HG03571 (cell line): ENCODE data around the gene ZEB1.

Experiments used
- ATAC-seq: cut with Tn5 transposase; IDR thresholded peaks from one replicate; pipeline ENCODE4 v1.9.1; 2021; ENCODE audit not compliant: unreplicated experiment

ZEB1 gene

DNA sequence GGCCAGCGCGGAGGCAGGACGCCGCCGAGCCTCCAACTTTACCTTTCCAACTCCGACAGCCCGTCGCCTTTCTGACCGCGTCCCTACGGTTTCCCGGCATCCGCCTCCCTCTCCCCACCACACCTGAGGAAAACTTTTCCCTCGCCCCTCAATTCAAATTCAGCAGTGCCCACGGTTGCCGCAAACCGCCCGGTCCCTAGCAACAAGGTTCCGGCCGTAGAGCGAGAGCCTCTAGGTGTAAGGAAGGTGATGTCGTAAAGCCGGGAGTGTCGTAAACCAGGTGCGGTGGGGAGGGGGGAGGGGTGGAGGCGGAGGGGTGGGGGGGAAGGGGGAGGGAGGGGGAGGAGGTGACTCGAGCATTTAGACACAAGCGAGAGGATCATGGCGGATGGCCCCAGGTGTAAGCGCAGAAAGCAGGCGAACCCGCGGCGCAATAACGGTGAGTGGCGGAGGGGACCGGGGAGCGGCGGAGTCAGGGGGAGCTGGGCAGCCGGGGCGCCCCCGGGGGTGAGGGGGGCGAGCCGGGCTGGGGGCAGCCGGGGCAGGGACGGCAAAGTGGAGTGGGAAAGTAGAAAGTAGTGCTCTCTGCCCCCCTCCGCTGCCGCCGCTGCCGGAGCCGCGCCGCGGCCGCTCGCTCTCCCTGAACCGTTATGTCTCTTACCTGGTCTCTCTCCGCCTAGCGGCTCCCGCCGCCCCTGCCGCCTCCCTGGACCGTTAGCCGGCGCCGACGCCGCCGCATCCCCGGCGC lies at the start of gene ZEB1:
ZEB1 (plus strand) TSS at position 363 of the 748 bp plus-strand sequence; CDS start at position 382, 19 bp downstream.
- peak; percentile 24 for ATAC-seq

DNA sequence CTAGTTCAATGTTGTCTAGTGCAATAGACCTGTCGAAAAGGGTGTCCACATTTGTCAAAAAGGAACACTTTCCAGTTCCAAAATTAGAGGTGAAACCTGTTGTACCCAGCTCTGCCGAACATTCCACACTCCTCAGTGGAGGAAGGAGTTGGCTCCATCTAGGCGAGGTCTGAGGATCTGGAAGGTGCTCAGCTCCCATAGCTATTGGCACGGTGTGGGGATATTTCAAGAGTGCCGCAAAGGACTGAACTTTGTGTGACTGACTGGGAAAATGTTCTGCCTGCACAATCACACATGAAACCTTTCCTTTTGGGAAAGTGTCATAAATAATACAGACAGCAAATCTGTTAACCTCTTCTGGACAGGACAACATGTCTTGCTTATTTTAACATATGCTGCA lies 48.1 kb upstream of the ZEB1 start:
- no peak for ATAC-seq

DNA sequence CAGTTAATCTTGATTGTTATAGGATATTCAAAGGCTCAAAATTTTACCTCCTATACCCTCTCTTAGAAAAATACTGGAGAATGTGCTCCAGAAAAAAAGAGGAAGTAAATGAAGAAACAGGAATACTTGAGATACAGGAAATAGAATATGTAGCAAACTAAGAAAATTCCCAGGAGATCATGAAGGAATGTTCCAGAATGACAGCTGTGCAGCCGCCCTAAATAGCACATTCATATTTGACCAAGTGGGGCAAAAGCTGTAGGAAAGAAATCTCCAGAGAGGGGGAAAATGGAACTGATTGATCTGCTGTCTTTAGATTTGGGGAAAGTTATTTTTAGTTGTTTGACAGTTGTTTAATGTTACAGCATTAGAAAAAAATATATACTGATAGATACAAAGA lies 46.2 kb upstream of the ZEB1 start:
- no peak for ATAC-seq

DNA sequence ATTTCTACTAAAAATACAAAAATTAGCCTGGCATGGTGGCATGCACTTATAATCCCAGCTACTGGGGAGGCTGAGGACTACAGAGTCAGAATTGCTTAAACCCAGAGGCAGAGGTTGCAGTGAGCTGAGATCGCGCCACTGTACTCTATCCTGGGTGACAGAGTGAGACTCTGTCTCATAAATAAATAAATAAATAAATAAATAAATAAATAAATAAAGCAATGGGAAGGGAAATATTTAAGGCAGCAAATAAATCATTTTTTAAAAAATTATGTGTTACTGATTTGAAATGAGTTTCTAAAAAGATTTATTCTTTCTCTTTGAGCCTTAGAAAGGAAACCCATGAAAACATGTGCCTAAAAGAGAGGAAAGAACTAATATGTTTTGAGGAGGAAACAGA lies 45.2 kb upstream of the ZEB1 start:
- no peak for ATAC-seq

DNA sequence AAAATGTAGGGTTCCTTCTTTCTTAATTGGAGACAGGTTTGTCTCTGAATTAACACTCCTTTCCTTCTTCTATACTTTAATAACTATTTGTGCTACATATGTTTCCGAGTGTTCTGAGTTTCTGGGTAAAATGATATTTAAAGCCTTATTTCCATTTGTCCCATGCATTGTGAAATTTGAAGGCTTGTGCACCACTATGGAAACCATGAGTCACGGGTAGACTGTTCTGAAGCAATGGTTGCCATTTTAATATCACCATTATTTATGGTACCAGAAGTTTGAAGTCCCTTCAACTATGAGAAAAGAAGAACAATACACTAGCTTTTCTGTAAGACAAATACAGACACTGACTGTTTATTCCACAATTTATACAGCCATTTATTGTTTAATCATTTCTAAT lies 44.7 kb upstream of the ZEB1 start:
- ATAC-seq, result no peak

DNA sequence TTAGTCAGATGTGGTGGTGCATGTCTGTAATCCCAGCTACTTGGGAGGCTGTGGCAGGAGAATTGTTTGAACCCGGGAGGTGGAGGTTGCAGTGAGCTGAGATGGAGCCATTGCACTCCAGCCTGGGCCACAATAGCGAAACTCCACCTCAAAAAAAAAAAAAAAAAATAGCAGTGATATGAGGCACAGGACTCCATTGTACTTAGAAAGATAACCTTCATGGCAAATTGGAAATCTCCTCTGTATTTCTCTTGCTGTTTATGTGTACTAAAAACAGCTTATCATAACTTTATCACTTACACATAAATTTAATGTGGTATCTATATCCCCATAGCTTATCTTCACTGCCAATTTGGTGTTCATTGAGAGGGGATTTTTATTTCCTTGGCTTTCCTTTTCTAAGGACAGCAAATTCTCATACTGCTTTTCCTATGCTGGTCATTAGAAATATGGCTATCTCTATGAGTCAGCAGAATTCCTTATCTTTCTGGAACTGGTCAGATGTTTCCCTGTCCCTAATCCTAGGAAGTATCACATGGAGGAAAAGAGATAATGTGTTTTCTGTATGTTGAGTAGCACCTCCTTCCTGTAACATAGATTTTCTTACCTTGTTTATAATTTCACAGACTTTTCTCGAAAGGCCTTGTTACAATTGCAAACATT lies 40.6 kb upstream of the ZEB1 start:
- ATAC-seq, result no peak

DNA sequence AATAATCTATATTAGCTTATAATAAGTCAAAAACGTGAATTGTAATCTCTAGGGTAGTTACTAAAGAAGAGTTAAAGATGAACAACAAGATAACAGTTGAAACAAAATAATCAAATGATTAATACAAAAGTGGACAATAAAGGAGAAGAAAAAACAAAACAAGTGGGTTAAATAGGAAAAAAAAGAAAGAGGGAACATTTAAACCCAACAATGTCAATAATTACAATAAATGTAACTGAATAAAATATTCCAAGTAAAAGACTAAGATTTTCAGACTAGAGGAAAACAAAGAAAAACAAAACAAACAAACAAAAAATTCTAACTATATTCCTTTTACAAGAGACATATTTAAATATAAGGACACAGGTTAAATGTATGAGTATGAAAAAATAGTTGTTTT lies 38.0 kb upstream of the ZEB1 start:
- ATAC-seq, result no peak

DNA sequence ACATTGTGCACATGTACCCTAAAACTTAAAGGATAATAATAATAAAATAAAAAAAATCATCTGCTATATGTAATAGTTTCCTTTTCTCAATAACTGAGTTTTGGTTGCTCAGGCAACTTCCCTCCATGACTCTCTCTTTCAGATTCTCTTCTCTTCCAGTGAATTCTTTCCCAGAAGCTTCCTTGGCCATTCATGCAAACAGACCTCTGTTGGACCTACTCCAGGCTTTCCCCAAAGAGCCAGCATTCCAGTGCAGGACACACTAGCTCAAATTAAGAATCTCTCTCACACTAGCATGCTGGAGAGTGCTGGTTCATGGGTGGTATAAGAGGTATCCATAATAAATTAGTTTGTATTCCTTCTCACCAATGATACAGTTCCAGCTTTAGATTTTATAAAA lies 31.0 kb upstream of the ZEB1 start:
- ATAC-seq, result no peak

DNA sequence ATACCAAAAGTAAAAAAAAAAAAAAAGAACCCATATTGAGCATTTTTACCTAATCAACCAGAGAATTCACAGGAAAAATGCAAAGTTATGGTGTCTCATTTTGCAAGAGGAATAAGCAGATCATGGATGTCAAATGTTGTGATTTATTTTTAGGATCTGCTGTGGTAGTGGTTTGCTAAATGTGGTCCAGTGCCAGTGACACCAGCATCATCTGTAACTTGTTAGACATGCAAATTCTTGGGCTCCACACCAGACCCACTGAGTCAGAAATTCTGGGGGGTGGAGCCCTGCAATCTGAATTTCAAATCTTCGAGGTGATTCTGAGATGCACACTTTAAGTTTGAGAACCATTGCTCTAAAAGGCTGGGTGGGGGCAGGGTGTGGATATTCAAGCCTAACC lies 30.1 kb upstream of the ZEB1 start:
- no peak for ATAC-seq

DNA sequence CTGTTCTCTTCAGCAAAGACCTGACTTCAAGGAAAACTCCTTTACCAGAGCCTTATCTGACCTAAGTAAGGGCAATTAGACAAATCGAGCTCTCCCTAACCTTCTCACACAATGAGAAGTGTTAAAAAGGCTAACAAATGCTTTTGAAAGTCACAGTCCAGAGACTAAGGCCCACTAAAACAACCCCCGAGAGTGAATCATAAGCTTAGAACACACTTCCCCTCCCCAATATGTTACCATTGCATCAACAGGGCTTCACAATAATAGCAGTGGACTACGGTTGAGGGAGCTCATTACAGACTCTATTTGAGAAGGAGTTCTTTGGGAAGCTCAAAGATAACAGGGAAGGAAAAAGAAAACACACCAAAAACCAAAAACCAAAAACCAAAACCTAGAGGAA lies 28.6 kb upstream of the ZEB1 start:
- no peak for ATAC-seq

DNA sequence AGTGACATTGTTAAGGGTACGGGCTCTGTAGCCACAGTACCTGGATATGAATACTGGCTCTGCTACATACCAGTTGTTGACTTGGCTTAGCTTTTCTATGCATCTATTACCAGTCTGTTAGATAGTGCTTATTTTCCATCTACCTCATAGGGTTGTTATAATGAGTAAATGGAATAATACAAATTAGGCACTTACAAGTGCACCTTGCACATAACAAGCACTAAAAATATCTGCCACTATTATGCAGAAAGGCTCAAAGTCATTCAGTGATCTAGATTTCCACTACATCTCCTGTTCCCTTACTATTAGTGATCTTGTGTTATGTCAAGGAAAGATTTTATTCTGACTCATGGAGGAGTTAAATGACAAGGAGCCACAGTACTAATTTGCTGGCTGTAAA lies 27.9 kb upstream of the ZEB1 start:
- ATAC-seq, result no peak

DNA sequence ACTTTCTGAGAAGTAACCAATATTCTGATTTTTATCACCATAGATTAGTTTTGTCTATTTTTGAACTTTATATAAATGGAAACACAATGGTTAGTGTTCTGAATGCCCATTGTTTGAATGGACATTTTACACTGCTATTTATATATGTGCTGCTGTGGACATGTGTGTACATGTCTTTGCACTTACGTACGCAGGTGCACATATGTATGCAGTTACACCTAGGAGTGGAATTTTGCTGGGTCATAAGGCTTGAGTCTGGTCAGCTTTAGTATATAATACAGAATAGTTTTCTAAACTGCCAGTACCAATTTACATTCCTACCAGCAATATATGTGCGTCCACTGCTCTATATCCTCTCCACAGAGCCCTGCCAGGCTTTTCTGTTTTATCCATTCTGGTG lies 24.5 kb upstream of the ZEB1 start:
- no peak for ATAC-seq

DNA sequence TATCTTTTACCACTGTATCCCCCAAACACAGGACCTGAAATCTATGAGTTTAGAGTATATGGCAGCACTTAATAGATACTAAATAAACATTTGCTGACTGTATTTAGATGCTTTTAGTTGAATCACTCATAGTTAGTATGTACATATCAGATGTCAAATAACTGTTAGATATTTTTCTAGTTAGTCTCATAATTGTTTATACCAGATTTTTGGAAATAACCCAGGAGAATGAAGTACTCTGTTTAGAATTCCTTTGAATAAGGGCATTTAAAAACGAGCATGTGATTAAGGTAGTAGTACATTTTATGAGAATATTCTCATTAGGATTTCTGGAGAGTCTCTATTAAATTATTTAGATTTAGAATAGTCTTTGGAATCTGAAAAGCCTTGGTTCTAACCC lies 22.3 kb upstream of the ZEB1 start:
- no peak for ATAC-seq

DNA sequence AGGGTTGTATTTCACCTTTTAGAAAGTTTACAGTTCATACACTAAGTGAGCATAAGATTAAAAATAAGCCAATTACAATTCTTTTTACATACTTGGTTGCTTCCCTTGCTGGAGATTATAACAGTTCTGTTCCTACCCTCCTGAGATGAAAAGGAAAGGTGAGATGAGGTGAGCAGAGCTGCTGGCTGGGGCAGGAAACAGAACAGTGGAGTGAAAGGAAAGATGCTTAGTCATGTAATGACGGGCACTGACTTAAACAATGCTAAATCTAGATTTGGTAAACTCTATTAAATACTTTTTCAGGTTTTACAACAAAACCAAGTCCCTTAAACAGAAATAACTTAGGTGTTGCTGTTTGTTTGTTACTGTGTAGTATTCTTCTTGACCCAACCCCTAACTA lies 19.9 kb upstream of the ZEB1 start:
- ATAC-seq, result no peak

DNA sequence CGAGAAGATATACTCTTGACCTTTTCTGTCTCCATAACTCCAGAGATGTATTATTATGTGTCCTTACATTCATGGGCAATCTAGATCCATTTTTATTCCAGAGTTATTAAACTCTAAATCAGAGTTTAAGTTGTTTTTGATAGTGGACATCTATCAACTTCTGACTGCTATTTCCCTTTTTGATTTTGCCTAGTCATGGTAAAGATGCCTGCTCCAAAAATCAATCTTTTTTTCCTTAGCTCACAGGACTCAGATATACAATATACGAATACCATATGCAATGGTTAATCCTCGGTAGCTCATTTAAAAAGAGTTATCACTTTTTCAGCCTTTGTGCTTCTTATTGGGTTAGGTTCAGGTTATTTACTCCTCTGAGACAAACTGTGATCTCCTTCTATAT lies 15.8 kb upstream of the ZEB1 start:
- no peak for ATAC-seq

DNA sequence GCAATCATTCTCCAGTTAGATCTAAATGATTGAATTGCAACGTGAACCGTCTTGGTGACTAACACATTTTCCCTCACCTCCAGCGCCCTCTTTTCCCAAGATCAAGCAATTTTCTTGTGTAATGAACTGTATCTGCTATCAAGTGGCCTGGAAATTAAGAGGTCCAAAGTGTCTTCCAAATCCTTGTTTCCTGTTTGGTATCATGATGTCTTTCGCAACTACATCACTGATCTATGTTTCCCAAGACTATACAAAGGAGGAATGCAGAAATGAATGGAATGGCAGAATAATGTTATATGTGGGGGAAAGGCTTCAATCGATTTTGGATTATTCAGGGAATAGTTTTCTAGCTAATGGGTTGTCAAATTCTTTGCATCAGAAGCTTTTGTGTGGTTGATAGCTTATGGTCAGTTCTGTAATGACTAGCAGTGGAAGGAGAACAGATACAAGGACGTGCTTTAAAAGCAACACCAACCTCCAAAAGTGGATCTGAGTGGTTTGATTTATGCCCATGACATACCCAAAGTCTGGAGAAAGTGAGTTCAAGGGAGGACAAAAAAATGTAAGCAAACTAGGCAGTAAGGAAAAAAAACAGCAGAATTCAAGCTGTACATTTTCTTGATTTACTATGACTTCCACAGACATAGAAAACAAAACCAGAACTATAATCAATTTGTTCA lies 14.6 kb upstream of the ZEB1 start:
- no peak for ATAC-seq

DNA sequence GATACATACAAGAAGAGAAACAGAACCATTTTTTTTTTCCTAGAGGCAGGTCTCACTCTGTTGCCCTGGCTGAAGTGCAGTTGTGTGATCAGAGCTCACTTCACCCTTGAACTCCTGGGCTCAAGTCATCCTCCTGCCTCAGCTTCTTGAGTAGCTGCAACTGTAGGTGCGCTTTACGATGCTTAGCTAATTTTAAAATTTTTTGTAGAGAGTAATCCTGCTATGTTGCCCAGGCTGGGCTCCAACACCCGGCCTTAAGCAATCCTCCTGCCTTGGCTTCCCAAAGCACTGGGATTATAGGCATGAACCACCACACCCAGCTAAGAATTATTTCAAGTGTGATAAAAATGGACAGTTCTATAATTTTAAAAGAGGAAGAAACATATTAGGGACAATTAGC lies 5.6 kb upstream of the ZEB1 start:
- no peak for ATAC-seq

DNA sequence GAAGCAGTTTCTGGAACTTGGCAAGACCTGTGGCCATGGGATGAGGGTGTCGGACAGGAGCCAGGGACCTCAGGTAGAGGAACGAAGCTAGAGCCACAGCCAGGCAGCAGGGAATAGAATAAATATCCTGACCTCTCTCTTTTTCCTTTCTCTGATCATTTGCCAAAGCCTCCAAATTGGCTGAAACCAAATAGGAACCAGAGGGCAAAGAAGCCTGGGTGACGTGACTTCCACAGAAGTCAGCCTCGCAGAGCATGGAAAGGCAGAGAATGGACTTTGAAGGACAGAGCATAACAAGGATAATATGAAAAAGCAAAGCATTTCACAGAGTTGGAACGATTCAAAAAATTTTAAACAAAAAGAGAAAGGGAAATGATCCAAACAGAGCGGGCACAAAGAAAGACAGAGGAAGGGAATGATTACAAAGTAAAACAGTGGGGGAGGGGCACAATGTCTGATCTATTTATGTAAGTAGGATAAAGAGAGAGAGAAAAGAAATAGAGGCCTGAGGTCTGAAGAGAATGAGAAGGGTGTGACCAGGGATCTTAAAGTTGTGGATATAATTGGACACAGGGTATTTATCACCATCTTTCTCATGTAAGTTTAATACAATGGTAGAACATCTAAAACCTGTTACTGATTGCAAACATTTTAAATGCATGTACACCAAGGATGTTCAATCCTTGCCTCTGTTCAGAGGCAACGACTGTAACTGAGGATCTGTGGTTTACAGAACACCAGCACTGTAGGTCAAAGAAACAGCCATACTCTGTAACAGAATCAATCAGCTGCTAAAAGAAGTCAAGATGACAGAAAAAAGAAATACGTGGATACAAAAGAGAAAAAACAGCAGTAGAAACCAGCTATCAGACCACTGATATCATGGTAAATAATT lies 4.5 kb upstream of the ZEB1 start:
- no peak for ATAC-seq

DNA sequence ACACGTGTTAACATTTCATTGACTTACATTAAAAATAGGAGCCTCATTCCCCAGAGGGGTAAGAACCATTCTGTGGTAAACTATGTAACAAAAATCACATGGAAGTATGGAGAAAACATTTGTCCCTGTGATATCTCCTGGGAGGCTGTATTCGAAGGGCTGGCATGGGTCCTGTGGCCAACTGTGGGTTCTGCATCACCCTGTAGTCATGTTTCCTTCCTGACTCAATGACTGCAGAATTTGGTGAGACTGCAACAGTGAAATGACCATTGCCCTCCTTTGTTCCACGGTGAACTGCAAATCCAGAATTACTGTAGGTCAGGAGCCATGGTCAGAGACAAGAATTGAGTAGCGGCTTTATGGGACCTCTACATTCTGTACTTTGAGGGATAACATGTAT lies 3.6 kb upstream of the ZEB1 start:
- no peak for ATAC-seq

DNA sequence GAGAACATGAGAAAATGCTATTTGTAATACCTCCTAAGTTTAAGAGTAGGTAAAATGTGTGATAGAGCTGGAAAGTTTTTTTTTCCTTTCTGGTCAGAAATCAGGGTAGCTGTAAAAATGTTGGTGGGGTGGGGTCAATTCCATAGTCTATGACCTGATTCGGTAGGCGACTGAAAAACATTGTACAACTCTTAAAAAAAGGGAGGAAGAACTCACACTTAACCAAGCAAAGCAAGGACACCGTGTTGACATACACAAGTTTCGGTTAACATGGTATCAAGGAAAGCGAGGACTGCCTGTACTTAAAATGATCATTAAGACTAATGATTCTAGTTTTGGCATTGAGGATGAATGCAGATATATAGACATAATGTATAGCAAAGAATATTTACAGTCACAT lies 1.8 kb upstream of the ZEB1 start:
- no peak for ATAC-seq

DNA sequence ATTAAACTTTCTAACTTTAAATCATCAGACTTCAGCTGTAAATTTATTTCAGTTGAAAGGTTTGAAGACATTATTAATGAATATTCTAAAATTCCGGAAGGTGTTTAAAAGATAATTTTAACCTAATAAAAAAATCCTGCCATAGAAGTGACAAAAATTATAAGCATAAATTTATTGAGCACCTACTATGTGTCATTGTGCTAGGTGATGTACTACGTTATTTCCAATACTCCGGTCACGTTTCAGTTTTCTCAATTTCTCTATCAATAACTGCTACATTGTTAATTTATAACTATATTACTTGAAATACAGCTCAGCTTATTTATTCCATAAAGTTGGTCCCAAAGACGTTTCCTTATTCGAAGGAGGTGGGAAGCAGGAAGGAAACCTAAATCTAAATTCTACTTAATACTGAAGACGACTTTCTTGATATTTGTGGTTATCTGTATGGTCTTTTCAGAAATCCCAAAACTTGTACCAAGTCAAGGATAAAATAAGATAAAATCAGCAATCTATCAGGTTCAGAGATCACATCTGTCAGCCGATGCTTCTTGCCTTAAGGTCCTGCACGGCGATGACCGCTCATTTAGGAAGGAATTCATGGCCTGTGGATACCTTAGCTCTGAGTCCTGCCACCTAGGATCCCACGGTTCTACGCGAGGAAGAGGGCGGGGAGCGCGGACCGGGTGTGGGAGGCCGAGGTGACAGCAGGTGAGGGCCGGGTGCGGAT lies 1.2 kb upstream of the ZEB1 start:
- ATAC-seq, result no peak
